ENCODE data around the gene ATP6V0A4. TPM values are rescaled to one million over a fixed set of nuclear protein-coding genes. Genes with fewer than 3 reads are reported as not detected.

The ATP6V0A4 gene
- total RNA-seq, 1 donor from 2014 or later: 0.25 TPM

Other genes with a start within 250 kb of the ATP6V0A4 start
- 0.34 and 0.48 TPM in 2 replicates for gene SVOPL, start 96.8 kb downstream of the ATP6V0A4 start, total RNA-seq
- gene TMEM213, start 202 bp downstream of the ATP6V0A4 start, total RNA-seq: not detected in 2 replicates
- 10.3 and 11.1 TPM in 2 replicates for gene KIAA1549, start 183.2 kb upstream of the ATP6V0A4 start, total RNA-seq
- 11.9 and 12.3 TPM in 2 replicates for gene ZC3HAV1L, start 237.8 kb upstream of the ATP6V0A4 start, total RNA-seq

All from astrocyte (in vitro differentiated cells and primary cell).